Lower leg skin (tissue), 4 donors: ENCODE data around the gene RPAP2. TPM values are rescaled to one million over a fixed set of nuclear protein-coding genes. Genes with fewer than 3 reads are reported as not detected.
A peak's percentile ranks its signal among the peaks of the same experiment; 100 is the strongest.
"Not testable (repeated sequence)": the region's sequence is repeated elsewhere in the genome, so short reads cannot be mapped to it uniquely, and the experiment has no call there.

Experiments used
- DNase-seq, 2 donors: peaks; one replicate each; pipeline ENCODE4 v3.0.0-alpha.2; 2019; ENCODE audit warnings: low spot score in 2 of 2
- H3K4me3 ChIP-seq: fragments of 200-600 bp; sonication (generic); 2 replicates; pipeline ENCODE4 v1.5.1; 2017; ENCODE audit warnings: mild to moderate bottlenecking, low read depth; ENCODE audit not compliant: poor library complexity, severe bottlenecking
- POLR2A ChIP-seq, 2 donors: fragments of 450-650 bp; IDR thresholded peaks; one replicate each; pipeline ENCODE4 v1.6.1; 2016 to 2017; ENCODE audit warnings: antibody characterized with exemption in 2 of 2, mild to moderate bottlenecking in 1 of 2, moderate library complexity in 1 of 2
- WGBS, 2 donors: methylation state at CpG; one replicate each; pipeline ENCODE4 v1.1.5; 2018; 5-methylcytosine and 5-hydroxymethylcytosine counted together
- intact Hi-C: fragments of 100-400 bp; cut with DNase I; formaldehyde crosslinking; loops from one replicate; pipeline ENCODE4 v1.15.0; 2023; ENCODE audit warnings: low total_unique reads
- total RNA-seq, 4 donors: library from RNA; depleted of rRNA; stranded (reverse); fragments of >200 nt; gene quantifications; one replicate each; pipeline ENCODE4 v1.1.0, GENCODE V29; 2016
- TF ChIP-seq, protein P1 (sequence below), 3 donors: fragments of 450-650 bp; IDR thresholded peaks; one replicate each; pipeline ENCODE4 v1.5.1; 2016; ENCODE audit warnings: antibody characterized with exemption in 3 of 3, mild to moderate bottlenecking in 3 of 3, moderate library complexity in 2 of 3

The RPAP2 gene
- 10 to 100 TPM in 1 of 4 donors, 1 to 10 TPM in 3; 9.0 to 14.5 (median 9.3) TPM for total RNA-seq

DNA sequence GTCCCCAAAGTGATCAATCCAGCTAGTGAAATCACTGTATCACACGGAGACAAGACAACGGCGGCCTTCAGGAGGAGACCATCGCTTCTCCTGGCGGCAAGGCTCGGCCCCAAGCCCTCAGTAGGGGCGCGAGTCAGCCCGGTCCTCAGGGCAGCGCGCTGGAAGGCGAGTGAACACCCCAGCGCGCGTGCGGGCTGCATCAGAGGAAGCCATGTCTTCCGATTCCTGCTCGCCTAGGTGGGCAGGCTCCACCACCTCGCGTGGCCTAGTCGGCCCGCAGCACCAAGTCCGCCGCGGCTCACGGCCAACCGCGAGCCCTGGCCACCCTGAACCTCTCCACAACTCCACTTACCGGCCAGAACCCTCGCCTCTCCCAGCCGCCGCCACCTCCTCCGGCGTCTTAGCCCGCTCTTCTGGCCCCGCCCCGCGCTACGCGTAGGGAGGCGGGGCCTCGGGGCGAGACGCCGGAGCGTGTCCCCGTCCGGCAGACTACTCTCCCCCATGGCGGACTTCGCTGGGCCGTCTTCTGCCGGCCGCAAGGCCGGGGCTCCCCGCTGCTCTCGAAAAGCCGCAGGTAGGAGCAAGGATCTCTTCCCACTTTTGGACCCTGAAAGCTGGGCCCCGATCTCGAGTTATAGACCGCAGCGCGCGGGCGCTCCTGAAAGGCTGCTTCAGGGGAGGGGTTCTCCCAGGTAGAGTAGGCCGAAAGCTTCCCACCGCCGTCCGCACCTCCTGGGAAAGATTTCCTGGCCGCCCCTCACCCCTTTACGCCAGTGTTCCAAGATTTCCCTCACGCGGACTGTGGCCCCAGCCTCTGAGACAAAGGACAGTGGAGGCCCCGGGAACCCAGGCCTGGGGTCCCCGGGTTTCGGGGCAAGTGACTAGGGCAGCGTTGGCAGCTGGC, at the start of gene RPAP2, which contains the start of gene GLMN:
RPAP2 (plus strand) TSS at position 487 of the 904 bp plus-strand sequence; CDS start at position 502, 15 bp downstream.
GLMN (minus strand) TSS at position 415 of the 904 bp plus-strand sequence. CDS start 988 bp downstream, outside the sequence.
- 0% methylated on average over 37 to 42 of the region's 76 CpGs for WGBS, 2 donors
- intact Hi-C loops: loop anchor here (5.0 kb wide), 1 partner anchor 1017 kb away; no protein-coding TSS in a partner anchor
- DNase-seq: peak; percentile 52 to 92
- H3K4me3 ChIP-seq: peak within 1 kb of the TSS; percentile 77
- TF ChIP-seq POLR2A (IDR thresholded peaks at IDR 0.05): peak in 1 of 2 donors; percentile 2
- TF ChIP-seq, protein P1, sequence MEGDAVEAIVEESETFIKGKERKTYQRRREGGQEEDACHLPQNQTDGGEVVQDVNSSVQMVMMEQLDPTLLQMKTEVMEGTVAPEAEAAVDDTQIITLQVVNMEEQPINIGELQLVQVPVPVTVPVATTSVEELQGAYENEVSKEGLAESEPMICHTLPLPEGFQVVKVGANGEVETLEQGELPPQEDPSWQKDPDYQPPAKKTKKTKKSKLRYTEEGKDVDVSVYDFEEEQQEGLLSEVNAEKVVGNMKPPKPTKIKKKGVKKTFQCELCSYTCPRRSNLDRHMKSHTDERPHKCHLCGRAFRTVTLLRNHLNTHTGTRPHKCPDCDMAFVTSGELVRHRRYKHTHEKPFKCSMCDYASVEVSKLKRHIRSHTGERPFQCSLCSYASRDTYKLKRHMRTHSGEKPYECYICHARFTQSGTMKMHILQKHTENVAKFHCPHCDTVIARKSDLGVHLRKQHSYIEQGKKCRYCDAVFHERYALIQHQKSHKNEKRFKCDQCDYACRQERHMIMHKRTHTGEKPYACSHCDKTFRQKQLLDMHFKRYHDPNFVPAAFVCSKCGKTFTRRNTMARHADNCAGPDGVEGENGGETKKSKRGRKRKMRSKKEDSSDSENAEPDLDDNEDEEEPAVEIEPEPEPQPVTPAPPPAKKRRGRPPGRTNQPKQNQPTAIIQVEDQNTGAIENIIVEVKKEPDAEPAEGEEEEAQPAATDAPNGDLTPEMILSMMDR (IDR thresholded peaks at IDR 0.05): no peak

DNA sequence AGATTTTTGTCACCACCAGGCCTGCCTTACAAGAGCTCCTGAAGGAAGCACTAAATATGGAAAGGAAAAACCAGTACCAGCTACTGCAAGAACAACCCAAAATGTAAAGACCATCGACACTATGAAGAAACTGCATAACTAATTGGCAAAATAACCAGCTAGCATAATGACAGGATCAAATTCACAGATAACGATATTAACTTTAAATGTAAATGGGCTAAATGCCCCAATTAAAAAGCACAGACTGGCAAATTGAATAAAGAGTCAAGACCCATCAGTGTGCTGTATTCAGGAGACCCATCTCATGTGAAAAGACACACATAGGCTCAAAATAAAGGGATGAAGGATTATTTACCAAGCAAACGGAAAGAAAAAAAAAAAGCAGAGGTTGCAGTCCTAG, 44.1 kb upstream of the RPAP2 start:
- intact Hi-C loops, H3K4me3 ChIP-seq, DNase-seq: not testable (repeated sequence)
- WGBS, 2 donors: 64 to 85% methylated on average over 3 of the region's 3 CpGs

- TF ChIP-seq, protein P1 (IDR thresholded peaks at IDR 0.05): no peak
- TF ChIP-seq POLR2A (IDR thresholded peaks at IDR 0.05): no peak
Measured at GRCh38 chr1:92259350-92259749, 39.5 kb upstream of the RPAP2 start.

GRCh38 chr1:92262516-92262915, 36.3 kb upstream of the RPAP2 start:
- TF ChIP-seq, protein P1 (IDR thresholded peaks at IDR 0.05): no peak
- TF ChIP-seq POLR2A (IDR thresholded peaks at IDR 0.05): no peak
- 88 to 92% methylated on average over 3 of the region's 3 CpGs for whole genome bisulfite sequencing, 2 donors
- DNase-seq: no peak
- H3K4me3 ChIP-seq: no peak overlapping the region
- intact Hi-C loops: no loop called here

More at GRCh38 chr1:92259350-92259749, 39.5 kb upstream of the RPAP2 start:
- intact Hi-C loops: no loop called here
- no peak for DNase-seq
- no peak overlapping the region for H3K4me3 ChIP-seq
- 94 to 98% methylated on average over 1 of the region's 1 CpG for WGBS, 2 donors

DNA sequence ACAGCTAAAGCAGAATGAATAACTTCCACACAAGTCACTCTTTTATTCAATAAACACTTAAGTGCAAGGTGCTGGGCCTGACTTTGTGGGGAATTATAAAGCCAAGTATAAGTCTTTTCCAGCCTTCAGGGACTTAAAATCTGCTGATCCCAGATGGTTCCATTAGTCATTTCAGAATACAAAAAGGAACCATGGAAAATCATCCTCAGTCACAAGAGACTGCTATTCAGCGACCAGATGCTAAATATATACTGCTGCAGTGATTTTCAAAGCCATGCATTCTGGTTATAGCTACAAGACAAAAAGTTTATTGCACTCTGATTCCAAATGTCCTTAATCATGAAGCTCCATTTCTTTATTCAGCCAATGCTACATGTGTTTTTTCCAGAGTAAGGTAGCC, 25.8 kb upstream of the RPAP2 start:
- WGBS, 2 donors: 61 to 67% methylated on average over 1 of the region's 1 CpG
- no peak overlapping the region for H3K4me3 ChIP-seq
- intact Hi-C loops: no loop called here
- TF ChIP-seq, protein P1 (IDR thresholded peaks at IDR 0.05): no peak
- TF ChIP-seq POLR2A (IDR thresholded peaks at IDR 0.05): no peak
- no peak for DNase-seq

DNA sequence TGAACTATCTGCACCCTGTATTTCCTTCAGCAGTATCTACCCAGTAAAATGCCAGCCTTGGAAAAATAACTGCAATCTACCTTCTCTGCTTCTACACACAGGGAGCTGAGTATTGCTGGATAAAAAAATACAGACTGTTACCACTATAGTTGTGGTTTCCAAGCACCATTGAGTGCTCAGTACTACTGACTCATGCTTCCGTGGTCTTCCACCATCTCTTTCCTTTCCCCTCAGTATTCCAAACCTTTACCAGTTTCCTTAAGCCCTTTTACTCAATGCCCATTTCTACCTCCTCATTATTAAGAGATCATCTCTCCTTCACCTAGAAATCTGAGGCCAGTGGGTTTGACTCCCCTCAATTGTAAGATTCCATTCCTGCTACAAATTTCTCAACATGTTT, 23.9 kb upstream of the RPAP2 start:
- 82 to 94% methylated on average over 1 of the region's 1 CpG for WGBS, 2 donors
- intact Hi-C loops: no loop called here
- H3K4me3 ChIP-seq: no peak overlapping the region
- TF ChIP-seq, protein P1 (IDR thresholded peaks at IDR 0.05): no peak
- TF ChIP-seq POLR2A (IDR thresholded peaks at IDR 0.05): no peak
- no peak for DNase-seq
